NCI-H524 treated with DMSO at 0.1 percent for 48 hours (cell line): ENCODE results near the gene ZNF675.
"Not testable (repeated sequence)": the region's sequence is repeated elsewhere in the genome, so short reads cannot be mapped to it uniquely, and the experiment has no call there.

Experiments used
- DNase-seq: peaks from one replicate; lab custom pipeline; 2025; lab: John Stamatoyannopoulos, UW

ZNF675 gene

DNA sequence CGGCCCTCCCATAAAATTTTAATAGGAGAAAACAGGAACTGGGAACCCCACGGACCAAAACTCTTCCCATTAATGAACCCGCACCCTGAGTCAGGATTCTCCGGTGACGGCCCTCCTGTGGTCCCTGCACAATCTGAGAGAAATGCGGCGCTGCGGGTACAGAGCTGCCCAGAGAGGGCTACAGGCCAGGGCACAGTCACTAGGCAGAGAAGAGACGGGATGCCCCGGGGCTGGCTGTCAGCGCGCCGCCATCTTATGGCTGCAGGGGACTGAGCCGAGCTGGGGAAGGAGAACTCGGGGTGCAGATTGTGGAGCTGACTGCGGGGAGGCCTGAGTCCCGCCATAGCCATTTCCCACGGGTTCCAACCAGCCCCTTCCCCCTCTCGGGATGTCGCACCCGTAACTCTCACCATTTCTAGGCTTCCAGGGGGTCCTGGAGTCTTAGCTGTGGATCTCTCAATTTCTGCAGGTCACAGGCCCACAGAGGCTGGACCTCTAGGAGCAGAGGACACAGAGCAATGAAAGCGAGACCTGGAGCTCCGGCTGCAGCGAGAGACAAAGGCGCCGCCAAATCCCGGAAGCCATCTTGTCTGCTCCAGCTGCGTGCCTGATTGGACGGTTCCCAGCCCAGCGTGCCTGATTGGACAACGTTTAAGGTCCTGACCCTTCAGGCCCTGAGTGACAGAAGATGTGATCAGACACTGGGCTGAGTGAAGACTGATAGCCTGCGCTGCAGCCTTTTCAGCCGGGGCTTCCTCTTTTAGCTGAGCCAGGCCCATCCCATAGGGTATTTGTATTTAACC is at the start of gene ZNF675:
Gene ZNF675, minus strand, starts transcription at position 592 of the 803 bp plus-strand sequence. Its CDS starts 179 bp downstream, at position 413.
- DNase-seq, result peak; percentile 75

DNA sequence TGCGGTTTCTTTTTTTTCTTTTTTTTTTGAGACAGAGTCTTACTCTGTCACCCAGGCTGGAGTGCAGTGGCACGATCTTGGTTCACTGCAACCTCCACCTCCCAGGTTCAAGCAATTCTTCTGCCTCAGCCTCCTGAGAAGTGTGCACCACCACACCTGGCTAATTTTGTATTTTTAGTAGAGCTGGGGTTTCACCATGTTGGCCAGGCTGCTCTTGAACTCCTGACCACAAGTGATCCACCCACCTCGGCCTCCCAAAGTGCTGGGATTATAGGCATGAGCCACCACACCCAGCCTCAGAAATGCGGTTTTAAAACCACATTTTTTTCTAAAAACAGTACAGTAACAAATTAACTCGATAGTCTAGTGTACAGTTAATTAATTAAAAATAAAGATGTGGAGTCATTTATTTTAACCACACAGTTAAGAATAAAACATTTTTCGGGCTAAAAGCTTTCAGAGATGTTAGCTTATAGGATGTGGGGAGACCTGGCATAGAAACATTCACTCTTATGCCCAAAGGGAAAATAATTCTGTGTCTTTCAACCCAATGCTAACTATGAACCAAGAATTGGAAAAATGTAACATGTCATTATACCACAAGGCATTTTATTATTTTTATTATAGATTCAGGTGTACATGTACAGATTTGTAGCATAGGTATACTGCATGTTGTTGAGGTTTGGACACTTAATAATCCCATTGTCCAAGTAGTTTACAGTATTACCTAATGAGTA is 43.9 kb upstream of the ZNF675 start:
- not testable (repeated sequence) for DNase-seq

DNA sequence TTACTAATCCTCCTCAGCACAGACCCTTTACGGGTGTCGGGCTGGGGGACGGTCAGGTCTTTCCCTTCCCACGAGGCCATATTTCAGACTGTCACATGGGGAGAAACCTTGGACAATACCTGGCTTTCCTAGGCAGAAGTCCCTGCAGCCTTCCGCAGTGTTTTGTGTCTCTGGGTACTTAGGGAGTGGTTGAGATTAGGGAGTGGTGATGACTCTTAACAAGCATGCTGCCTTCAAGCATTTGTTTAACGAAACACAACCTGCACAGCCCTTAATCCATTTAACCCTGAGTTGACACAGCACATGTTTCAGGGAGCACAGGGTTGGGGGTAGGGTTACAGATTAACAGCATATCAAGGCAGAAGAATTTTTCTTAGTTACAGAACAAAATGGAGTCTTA is 37.1 kb upstream of the ZNF675 start:
- DNase-seq, result not testable (repeated sequence)

DNA sequence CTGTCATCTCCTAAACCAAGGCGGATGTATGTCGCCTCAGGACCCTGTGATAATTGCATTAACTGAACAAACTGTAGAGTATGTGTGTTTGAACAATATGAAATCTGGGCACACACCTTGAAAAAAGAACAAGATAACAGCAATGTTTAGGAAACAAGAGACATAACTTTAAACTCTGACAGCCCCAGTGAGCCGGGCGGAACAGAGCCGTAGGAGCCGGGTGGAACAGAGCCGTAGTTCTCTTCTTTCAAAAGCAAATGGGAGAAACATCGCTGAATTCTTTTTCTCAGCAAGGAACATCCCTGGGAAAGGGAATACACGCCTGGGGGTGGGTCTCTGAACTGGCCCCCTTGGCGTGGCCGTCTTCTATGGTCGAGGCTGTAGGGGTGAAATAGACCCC is 31.8 kb upstream of the ZNF675 start:
- no peak for DNase-seq

DNA sequence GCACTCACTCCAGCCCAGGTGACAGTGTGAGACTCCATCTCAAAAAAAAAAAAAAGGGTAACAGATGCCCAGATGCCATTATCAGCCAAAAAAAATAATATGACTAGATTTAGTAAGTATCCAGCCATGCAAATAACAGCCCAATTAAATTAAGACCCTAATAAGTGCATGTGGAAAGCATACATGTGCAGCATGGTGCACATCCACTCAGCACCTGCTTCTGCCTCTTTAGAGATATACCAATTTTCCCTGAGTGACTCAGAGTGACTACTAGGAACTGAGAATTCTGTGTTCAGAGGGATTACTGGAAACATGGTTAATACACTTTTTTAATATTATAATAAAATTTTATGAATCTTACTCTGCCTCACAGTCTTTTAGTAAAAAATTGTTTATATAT is 29.8 kb upstream of the ZNF675 start:
- DNase-seq, result no peak

DNA sequence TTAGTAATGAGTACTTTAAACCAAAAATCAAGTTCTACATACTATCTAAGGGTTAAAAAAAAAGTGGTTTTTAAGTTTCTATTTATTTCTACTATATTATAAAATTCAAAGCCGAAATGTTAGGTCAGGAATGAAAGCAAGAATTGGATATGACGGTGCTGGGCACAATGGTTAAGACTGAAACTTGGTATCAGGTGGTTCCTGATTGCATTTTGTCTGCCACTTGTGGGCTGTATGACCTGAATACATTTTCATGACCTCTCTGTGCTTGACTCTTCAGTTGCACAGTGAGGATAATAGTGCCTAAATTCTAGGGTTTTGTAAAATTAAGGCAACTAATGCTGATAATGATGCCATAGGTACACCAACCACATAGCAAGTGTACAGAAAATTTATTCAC is 22.3 kb upstream of the ZNF675 start:
- DNase-seq, result no peak

DNA sequence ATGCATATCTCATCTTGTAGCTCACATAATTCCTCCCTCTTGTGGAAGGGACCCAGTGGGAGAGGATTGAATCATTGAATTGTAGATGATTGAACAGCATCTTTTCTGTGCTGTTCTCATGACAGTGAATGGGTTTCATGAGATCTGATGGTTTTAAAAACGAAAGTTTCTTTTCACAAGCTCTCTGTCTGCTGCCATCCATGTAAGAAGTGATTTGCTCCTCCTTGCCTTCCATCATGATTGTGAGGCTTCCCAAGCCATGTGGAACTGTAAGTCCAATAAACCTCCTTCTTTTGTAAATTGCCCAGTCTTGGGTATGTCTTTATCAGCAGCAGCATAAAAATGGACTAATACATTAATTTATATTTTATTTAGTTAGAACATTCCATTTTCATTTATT is 19.6 kb upstream of the ZNF675 start:
- DNase-seq, result no peak

DNA sequence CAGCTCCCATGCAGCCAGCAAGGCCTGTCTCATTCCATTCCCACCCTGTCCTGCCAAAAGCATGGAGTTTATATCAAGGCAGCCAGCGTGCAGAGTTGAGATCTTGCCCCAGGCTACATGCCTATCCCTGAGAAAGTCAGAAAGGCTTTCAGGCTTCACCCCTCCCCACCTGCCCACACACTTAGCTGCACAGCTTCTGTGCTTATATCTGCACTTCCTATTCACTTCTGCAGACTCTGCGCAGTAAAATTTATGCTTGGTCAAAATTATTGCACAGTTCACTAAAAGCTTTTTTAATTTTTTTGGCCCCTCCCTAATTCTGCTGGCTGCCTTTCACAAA is 12.5 kb upstream of the ZNF675 start:
- no peak for DNase-seq

DNA sequence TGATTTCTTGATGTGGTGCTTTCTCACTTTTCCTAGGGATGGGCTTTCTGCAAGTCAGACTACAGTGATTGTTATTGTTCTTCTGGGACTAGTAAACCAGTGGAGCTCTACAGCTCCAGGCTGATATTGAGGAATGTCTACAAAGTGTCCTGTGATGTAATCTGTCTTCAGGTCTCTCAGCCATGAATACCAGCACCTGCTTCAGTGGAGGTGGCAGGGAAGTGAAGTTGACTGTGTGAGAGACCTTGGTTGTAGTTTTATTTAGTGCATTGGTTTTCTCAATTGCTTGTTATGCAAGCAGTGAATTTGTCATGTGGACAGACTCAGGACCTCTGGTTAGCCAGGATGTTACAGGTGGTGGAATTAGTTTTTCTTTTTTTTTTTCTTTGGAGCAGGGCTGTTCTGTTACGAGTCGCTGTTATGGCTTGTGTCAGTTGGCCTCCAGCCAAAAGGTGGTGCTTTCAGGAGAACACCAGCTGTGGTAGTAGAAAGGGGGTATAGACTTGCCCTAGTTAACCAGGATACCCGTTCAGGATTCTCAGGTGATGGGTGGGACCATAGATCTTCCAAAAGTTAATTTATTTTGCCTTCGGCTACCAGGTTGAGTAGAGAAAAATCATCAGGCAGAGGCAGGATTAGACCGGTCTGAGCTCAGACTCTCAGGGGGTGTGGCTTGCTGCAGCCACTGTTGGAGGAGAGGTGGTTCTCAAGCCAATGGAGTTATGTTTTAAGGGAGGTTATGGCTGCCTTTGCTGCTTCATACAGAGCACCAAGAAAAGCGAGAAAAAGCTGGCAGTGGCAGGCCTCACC is 11.9 kb upstream of the ZNF675 start:
- no peak for DNase-seq

DNA sequence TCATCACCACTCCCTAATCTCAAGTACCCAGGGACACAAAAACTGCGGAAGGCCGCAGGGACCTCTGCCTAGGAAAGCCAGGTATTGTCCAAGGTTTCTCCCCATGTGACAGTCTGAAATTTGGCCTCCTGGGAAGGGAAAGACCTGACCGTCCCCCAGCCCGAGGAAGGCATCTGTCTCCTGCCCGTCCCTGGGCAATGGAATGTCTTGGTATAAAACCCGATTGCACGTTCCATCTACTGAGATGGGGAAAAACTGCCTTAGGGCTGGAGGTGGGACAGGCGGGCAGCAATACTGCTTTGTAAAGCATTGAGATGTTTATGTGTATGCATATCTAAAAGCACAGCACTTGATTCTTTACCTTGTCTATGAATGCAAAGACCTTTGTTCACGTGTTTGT is 5.9 kb upstream of the ZNF675 start:
- DNase-seq, result not testable (repeated sequence)

DNA sequence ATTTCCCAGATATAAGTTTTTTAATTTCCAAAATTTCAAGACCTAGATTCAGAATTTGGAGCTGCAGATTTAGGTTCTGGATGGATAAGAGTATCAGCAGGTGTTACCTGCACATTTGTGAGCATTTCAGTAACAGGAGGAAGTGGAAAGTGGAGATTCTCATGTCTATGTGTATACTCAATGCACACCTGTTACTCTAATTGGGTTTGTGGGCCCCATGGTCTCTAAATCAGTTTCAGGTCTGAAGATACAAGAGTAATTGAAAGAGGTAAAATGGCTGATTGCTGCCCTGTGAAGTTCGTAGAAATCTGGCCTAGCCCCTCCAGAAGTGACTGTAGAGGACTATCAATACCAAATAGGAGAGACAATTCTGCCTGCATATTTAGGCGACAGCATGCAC is 13.9 kb downstream of the ZNF675 start:
- DNase-seq, result no peak

DNA sequence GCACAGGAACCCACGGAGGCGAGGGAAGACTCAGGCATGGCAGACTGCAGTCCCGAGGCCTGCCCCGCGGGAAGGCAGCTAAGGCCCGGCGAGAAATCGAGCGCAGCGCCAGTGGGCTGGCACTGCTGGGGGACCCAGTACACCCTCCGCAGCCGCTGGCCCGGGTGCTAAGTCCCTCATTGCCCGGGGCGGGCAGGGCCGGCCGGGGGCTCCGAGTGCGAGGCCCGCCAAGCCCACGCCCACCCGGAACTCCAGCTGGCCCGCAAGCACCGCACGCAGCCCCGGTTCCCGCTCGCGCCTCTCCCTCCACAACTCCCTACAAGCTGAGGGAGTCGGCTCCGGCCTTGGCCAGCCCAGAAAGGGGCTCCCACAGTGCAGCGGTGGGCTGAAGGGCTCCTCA is 18.4 kb downstream of the ZNF675 start:
- not testable (repeated sequence) for DNase-seq

DNA sequence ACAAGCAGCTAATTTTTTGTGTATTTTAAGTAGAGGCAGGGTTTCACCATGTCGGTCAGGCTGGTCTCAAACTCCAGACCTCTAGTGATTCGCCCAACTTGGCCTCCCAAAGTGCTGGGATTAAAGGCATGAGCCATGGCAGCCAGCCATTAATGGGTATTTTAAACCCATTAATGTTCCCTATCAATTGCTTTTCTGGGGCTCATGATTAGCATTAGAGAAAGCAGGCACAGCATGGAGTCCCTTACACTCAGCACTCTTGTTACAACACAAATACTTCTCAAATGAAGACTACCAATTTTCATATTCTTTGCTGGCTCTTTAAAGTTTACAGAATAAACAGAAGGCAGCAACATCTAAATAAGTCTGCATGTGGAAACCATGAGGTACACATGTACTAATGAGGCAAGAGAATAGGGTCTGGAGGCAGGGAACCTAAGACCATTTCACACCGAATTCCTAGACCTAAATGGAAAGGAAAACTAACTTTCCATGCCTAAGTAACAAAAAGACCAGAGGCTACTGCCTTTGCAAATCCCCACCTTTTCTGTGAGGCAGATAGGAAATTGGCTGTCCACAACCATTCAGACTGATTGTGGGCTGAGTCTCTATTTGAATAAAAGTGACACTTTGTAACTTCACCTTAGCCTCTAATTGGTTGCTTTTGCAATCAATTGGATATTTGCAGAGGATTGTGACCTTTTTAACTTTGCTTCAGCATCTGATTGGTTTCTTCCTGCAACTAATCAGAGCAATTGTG is 21.2 kb downstream of the ZNF675 start:
- no peak for DNase-seq

DNA sequence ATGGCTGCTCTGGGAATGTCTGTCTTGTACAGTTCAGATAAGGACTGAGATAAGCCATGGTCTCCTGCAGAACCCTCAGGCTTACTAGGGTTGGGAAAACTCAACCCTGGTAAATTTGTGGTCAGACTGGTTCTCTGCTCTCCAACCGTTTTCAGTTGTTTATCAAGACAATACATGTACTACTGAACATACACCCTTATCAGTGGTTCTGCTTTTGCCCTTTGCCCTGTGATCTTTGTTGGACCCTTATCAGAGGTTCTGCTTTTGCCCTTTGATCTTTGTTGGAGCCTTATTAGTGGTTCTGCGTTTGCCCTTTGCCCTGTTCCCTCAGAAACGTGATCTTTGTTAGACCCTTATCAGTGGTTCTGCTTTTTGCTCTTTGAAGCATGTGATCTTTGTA is 37.2 kb downstream of the ZNF675 start:
- not testable (repeated sequence) for DNase-seq
